ENCODE measurements around the gene KLK7.

Gene KLK7

DNA sequence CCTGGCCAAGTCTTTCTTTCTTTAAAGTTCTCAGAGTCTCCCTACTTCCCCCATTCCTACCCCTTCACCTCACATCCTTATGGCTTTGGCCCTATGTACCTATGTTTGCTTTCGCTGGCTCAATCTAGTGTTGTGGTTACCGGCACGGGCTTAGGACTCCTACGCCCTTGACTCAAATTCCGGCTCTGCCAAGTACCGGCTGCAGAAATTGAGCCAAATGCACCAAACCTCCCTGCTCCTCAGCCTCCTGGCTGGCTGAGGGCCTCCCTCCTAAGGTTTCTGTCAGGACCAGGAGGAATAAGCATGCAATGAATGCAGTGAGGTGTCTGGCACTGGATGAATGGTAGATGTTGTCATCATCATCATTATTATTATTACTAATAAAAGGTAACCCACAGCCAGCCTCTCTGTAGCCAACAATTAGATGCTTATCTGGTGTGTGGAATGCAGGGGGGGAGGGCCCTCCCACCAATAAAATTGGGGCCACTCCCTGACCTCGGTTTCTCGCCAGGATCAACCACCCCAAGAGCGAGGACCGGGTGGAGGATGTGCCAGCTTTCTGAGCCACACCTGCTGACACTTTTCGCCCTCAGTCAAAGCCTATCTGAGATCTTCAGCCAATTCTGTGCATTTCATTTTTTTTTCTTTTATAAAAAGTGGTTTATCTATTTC is 51.6 kb downstream of the KLK7 start:
- DNase-seq (ENCODE audit: low spot score) = no peak

DNA sequence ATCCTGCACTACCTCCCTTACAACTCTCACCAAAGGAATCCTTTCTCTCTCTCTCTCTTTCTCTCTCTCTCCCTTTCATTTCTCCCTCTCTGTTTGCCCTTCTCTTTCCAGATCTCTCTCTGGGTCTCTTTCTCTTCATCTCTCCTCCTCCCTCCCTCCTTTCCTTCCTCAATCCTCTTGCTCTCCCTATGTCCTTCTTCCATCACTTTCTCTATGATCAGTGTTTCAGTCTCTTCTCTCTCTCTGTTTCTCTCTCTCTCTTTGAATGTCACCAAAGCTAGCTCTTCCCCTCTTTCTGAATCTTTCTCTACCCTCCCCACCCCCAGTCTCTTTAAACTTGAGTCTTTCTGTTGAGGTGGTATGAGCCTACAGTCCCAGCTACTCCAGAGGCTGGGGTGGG is 52.7 kb downstream of the KLK7 start:
- DNase-seq (ENCODE audit: low spot score) = no peak

DNA sequence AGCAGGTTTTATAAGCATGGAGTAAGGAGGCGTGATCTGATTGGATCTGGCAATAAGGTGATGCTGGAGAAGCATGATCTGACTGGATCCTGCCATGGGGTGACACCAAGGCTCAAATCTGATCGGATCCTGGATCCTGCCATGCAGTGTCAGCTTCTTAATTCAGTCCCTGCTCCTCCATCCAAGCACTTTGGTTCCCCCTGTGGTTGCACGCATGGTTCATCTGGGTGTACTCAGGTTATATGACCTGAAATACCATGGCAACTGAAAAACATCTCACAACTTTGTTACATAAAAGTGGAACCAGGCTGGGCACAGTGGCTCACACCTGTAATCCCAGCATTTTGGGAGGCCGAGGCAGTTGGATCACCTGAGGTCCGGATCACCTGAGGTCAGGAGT is 54.9 kb downstream of the KLK7 start:
- no peak for DNase-seq (ENCODE audit: low spot score)

Measured in hematopoietic multipotent progenitor cell treated with erythropoietin and hydrocortisone succinate and interleukin-3 and kit ligand, for 15 days (in vitro differentiated cells).